ENCODE results near the gene MASTL. TPM values are rescaled to one million over a fixed set of nuclear protein-coding genes. Genes with fewer than 3 reads are reported as not detected.

Gene MASTL
- total RNA-seq, 1 experiment from 2014 or later: 17.4 TPM

DNA sequence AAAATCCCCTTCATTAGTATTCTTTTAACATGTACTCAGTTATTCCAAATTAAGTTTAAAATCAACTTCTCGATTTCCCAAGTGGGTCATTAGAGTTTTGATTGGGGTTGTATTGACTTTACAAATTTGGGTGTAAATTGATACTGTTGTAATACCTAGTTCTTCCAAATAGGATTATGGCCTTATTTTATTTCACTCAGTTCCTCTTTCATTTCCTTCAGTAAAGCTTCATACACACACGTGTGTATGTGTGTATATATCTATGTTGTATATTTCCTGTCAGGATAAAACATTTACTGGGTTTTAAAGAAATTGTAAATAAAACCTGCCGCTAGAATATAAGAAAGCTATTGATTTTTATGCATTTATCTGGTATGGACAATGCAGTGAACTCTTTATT is 16.9 kb upstream of the MASTL start:
- ChIA-PET POLR2A (ENCODE audit: unreplicated experiment) (interaction anchor here (0.8 kb wide), 1 partner anchor 19 kb away, joined by 11 read pairs; no protein-coding TSS in a partner anchor), CTCF (no interaction called here)
- H3K4me3 ChIP-seq: no peak overlapping the region
- H3K4me1 ChIP-seq (replicated peaks; ENCODE audit: insufficient read depth): no peaks in the 10 kb centered on the region
- no peaks in the 10 kb centered on the region for H3K9me2 ChIP-seq (ENCODE audit: insufficient read depth)
- no TSS peak for BruUV-seq (replicated peaks)
- H3K4me2 ChIP-seq: no peak overlapping the region
- no peaks in the 10 kb centered on the region for H3F3A ChIP-seq (ENCODE audit: insufficient read depth, low read depth)
- H3K27me3 ChIP-seq (ENCODE audit: insufficient read depth, low read depth): no peaks in the 10 kb centered on the region
- DNase-seq: no peak
- no peaks in the 10 kb centered on the region for H4K20me1 ChIP-seq (ENCODE audit: insufficient read depth)
- no peak overlapping the region for H3K27ac ChIP-seq
- H2AFZ ChIP-seq: no peak overlapping the region
- intact Hi-C loops (cut with micrococcal nuclease; ENCODE audit: unreplicated experiment): no loop called here
- TF ChIP-seq CTCF (conservative IDR thresholded peaks at IDR 0.05): no peak
- no peak for TF ChIP-seq EZH2 (IDR thresholded peaks at IDR 0.05; ENCODE audit: low read depth)
- H3K36me3 ChIP-seq (ENCODE audit: low read depth): peaks cover 15% of the 10 kb centered on the region
- H3K79me2 ChIP-seq (ENCODE audit: low read depth): no peaks in the 10 kb centered on the region
- H3K9me3 ChIP-seq (ENCODE audit: insufficient read depth, low read depth): no peaks in the 10 kb centered on the region

DNA sequence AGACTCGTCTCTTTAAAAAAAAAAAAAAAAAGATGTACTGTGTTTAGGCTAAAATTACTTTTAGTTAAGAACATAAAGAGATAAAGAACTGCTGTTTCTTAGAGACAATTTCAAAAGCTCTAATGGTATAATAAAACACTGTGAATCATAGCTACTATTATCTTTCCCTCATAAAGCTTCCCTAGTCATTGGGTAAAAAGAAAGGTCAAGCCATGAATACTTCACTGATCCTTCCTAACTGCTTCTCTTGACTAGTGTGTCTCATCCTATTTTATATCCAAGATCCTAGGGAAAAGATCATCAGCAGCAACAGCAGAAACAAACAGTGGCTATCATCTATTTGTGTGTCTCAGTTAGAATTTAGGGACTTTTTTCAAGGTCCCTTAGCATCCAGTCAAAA is 11.5 kb upstream of the MASTL start:
- Histone ChIP-seq H3K27ac (no peak overlapping the region), H2AFZ (no peak overlapping the region), H3K4me3 (no peak overlapping the region), H3F3A (ENCODE audit: insufficient read depth, low read depth) (no peaks in the 10 kb centered on the region), H4K20me1 (ENCODE audit: insufficient read depth) (no peaks in the 10 kb centered on the region), H3K9me2 (ENCODE audit: insufficient read depth) (no peaks in the 10 kb centered on the region), H3K79me2 (ENCODE audit: low read depth) (peaks cover 9% of the 10 kb centered on the region; the same call in 1 of the 2 replicates), H3K27me3 (ENCODE audit: insufficient read depth, low read depth) (no peaks in the 10 kb centered on the region), H3K4me1 (replicated peaks; ENCODE audit: insufficient read depth) (no peaks in the 10 kb centered on the region), H3K9me3 (ENCODE audit: insufficient read depth, low read depth) (no peaks in the 10 kb centered on the region), H3K36me3 (ENCODE audit: low read depth) (peaks cover 3% of the 10 kb centered on the region), H3K4me2 (no peak overlapping the region)
- no peak for DNase-seq
- BruUV-seq (replicated peaks): no TSS peak
- intact Hi-C loops (cut with micrococcal nuclease; ENCODE audit: unreplicated experiment): no loop called here
- ChIA-PET POLR2A (ENCODE audit: unreplicated experiment) (no interaction called here), CTCF (no interaction called here)
- TF ChIP-seq CTCF (conservative IDR thresholded peaks at IDR 0.05) (no peak), EZH2 (IDR thresholded peaks at IDR 0.05; ENCODE audit: low read depth) (no peak)

- no peak overlapping the region for H2AFZ ChIP-seq
- H3K27me3 ChIP-seq (ENCODE audit: insufficient read depth, low read depth): no peaks in the 10 kb centered on the region
- POLR2A ChIA-PET (ENCODE audit: unreplicated experiment): no interaction called here
- no peak overlapping the region for H3K27ac ChIP-seq
- peaks cover 16% of the 10 kb centered on the region for H4K20me1 ChIP-seq (ENCODE audit: insufficient read depth)
- CTCF ChIA-PET: no interaction called here
- TF ChIP-seq CTCF (conservative IDR thresholded peaks at IDR 0.05): no peak
- TF ChIP-seq EZH2 (IDR thresholded peaks at IDR 0.05; ENCODE audit: low read depth): no peak
- DNase-seq: no peak
- no peaks in the 10 kb centered on the region for H3F3A ChIP-seq (ENCODE audit: insufficient read depth, low read depth)
- no peak overlapping the region for H3K4me2 ChIP-seq
- peaks cover 23% of the 10 kb centered on the region for H3K79me2 ChIP-seq (ENCODE audit: low read depth)
- no peaks in the 10 kb centered on the region for H3K9me2 ChIP-seq (ENCODE audit: insufficient read depth)
- intact Hi-C loops (cut with micrococcal nuclease; ENCODE audit: unreplicated experiment): no loop called here
- no peaks in the 10 kb centered on the region for H3K9me3 ChIP-seq (ENCODE audit: insufficient read depth, low read depth)
- no peaks in the 10 kb centered on the region for H3K4me1 ChIP-seq (replicated peaks; ENCODE audit: insufficient read depth)
- H3K4me3 ChIP-seq: no peak overlapping the region
- no peaks in the 10 kb centered on the region; the same call in none of the 2 replicates for H3K36me3 ChIP-seq (ENCODE audit: low read depth)
- no TSS peak for BruUV-seq (replicated peaks)
Observed at GRCh38 chr10:27145937-27146336, 9.2 kb upstream of the MASTL start.
